Osteocyte (in vitro differentiated cells): ENCODE data around the gene PSAT1. TPM values are rescaled to one million over a fixed set of nuclear protein-coding genes. Genes with fewer than 3 reads are reported as not detected.

Experiments used
- DNase-seq: peaks from one replicate; pipeline ENCODE4 v3.0.0; 2021; ENCODE audit warnings: mixed read lengths; ENCODE audit not compliant: unreplicated experiment; ENCODE audit errors: extremely low spot score
- H3K27ac Mint-ChIP-seq: one replicate; pipeline ENCODE4 v1.8.0; 2021; ENCODE audit warnings: mild to moderate bottlenecking, mixed read lengths; ENCODE audit not compliant: unreplicated experiment
- H3K27me3 Mint-ChIP-seq: one replicate; pipeline ENCODE4 v1.8.0; 2021; ENCODE audit warnings: mixed read lengths; ENCODE audit not compliant: unreplicated experiment
- H3K36me3 Mint-ChIP-seq: one replicate; pipeline ENCODE4 v1.8.0; 2021; ENCODE audit warnings: mixed read lengths; ENCODE audit not compliant: unreplicated experiment
- H3K4me1 Mint-ChIP-seq: one replicate; pipeline ENCODE4 v1.8.0; 2021; ENCODE audit warnings: mixed read lengths; ENCODE audit not compliant: unreplicated experiment
- H3K4me3 Mint-ChIP-seq: one replicate; pipeline ENCODE4 v1.8.0; 2021; ENCODE audit warnings: mild to moderate bottlenecking, moderate library complexity, mixed read lengths; ENCODE audit not compliant: unreplicated experiment
- H3K9me3 Mint-ChIP-seq: one replicate; pipeline ENCODE4 v1.8.0; 2021; ENCODE audit warnings: mixed read lengths; ENCODE audit not compliant: unreplicated experiment
- total RNA-seq: library from RNA; stranded (reverse); gene quantifications from 2 replicates; pipeline ENCODE4 v1.2.1, GENCODE V29; 2021
- TF ChIP-seq, protein P1 (sequence below): fragments of 200-600 bp; sonication (generic); IDR thresholded peaks from 2 replicates; pipeline ENCODE4 v1.5.0; 2021; ENCODE audit warnings: antibody characterized with exemption, mild to moderate bottlenecking, moderate library complexity

The PSAT1 gene
- total RNA-seq, 1 donor from 2014 or later: 171 TPM

DNA sequence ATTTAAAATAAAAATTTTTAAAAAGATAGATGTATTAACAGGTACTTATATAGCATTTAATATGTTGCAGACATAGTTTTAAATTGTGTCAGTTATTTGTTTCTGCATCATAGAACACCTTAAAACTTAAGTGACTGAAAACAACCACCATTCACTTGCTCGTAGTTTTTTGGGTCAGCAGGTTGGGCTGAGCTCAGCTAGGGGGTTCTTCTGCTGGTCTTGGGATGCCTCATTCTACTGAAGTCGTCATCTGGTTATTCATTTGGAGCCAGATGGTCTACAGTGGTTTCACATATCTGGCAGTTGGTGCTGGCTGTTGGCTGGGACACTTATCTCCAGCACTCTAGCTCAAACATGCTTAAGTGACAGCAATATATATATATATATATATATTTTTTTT, 29.6 kb downstream of the PSAT1 start:
- no peak for DNase-seq
- H3K4me1 Mint-ChIP-seq: peaks cover 24% of the 10 kb centered on the region

DNA sequence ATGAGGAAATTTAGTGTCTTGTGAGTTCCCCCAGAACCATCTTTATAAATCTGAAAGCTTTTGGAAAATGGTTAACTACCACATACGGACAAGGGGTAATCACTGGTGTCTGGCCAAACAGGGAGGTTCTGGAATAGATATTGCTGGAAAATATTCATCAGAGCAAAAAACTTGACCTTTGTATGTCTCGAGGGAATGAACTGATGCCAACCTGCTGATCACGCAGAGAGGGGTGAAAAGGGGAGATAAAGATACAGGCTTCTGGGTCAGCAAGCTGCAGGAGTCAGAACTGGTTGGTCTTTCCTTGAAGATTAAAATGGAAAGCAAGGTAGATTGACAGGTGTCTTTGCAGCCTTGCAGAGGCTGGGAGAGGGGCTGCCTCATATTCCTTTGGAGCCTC, 35.5 kb downstream of the PSAT1 start:
- no peaks in the 10 kb centered on the region for H3K27me3 Mint-ChIP-seq
- peaks cover 60% of the 10 kb centered on the region for H3K36me3 Mint-ChIP-seq

More for the DNA sequence above, 29.6 kb downstream of the PSAT1 start:
- H3K36me3 Mint-ChIP-seq: peaks cover 53% of the 10 kb centered on the region
- TF ChIP-seq, protein P1, sequence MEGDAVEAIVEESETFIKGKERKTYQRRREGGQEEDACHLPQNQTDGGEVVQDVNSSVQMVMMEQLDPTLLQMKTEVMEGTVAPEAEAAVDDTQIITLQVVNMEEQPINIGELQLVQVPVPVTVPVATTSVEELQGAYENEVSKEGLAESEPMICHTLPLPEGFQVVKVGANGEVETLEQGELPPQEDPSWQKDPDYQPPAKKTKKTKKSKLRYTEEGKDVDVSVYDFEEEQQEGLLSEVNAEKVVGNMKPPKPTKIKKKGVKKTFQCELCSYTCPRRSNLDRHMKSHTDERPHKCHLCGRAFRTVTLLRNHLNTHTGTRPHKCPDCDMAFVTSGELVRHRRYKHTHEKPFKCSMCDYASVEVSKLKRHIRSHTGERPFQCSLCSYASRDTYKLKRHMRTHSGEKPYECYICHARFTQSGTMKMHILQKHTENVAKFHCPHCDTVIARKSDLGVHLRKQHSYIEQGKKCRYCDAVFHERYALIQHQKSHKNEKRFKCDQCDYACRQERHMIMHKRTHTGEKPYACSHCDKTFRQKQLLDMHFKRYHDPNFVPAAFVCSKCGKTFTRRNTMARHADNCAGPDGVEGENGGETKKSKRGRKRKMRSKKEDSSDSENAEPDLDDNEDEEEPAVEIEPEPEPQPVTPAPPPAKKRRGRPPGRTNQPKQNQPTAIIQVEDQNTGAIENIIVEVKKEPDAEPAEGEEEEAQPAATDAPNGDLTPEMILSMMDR: no peak
- H3K27ac Mint-ChIP-seq: no peak overlapping the region
- H3K9me3 Mint-ChIP-seq: no peaks in the 10 kb centered on the region
- H3K27me3 Mint-ChIP-seq: no peaks in the 10 kb centered on the region
- no peak overlapping the region for H3K4me3 Mint-ChIP-seq

DNA sequence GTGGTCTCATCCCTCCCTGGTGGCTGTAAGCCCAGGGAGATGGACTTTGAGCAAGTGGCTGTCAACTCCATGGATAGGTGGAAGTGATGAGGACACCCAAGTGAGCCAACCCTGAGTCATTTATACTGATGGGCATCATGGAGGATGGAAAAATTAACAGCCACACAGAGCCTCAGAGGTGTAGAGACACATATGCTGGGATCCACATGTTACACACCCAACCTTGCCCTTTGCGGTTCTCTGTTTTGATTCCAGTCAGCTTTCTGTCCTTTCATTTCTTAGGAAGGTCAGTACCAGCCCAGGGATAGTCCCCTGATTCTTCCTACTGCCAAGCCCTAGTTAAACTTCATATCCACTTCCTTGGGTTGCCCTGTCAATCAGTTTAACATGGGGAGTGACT, 51.9 kb downstream of the PSAT1 start:
- H3K27me3 Mint-ChIP-seq: no peaks in the 10 kb centered on the region
- no peaks in the 10 kb centered on the region for H3K4me1 Mint-ChIP-seq
- peaks cover 4% of the 10 kb centered on the region for H3K9me3 Mint-ChIP-seq
- H3K27ac Mint-ChIP-seq: no peak overlapping the region
- H3K36me3 Mint-ChIP-seq: no peaks in the 10 kb centered on the region
- no peak overlapping the region for H3K4me3 Mint-ChIP-seq
- no peak for DNase-seq
- TF ChIP-seq, protein P1: no peak

More for the DNA sequence above, 35.5 kb downstream of the PSAT1 start:
- H3K4me1 Mint-ChIP-seq: no peaks in the 10 kb centered on the region
- TF ChIP-seq, protein P1: no peak
- no peak for DNase-seq
- H3K27ac Mint-ChIP-seq: no peak overlapping the region
- peaks cover 26% of the 10 kb centered on the region for H3K9me3 Mint-ChIP-seq
- H3K4me3 Mint-ChIP-seq: no peak overlapping the region

DNA sequence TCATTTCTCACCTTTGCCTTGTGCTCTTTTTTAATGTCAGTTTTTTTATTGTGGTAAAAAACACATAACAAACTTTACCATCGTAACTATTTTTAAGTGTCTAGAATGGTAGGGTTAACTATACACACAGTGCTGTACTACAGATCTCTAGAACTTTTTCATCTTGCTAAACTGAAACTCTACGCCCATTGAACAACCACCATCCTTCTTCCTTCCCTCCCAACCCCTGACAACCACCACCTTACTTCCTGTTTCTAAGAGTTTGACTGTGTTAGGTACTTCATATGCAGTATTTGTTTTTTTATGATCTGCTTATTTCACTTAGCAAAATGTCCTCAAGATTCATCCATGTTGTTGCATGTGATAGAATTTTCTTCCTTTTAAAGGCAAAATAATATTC, 54.9 kb downstream of the PSAT1 start:
- peaks cover 7% of the 10 kb centered on the region for H3K9me3 Mint-ChIP-seq
- H3K36me3 Mint-ChIP-seq: no peaks in the 10 kb centered on the region
- H3K4me1 Mint-ChIP-seq: no peaks in the 10 kb centered on the region
- H3K27ac Mint-ChIP-seq: no peak overlapping the region
- H3K27me3 Mint-ChIP-seq: no peaks in the 10 kb centered on the region
- TF ChIP-seq, protein P1: no peak
- no peak for DNase-seq
- H3K4me3 Mint-ChIP-seq: no peak overlapping the region

DNA sequence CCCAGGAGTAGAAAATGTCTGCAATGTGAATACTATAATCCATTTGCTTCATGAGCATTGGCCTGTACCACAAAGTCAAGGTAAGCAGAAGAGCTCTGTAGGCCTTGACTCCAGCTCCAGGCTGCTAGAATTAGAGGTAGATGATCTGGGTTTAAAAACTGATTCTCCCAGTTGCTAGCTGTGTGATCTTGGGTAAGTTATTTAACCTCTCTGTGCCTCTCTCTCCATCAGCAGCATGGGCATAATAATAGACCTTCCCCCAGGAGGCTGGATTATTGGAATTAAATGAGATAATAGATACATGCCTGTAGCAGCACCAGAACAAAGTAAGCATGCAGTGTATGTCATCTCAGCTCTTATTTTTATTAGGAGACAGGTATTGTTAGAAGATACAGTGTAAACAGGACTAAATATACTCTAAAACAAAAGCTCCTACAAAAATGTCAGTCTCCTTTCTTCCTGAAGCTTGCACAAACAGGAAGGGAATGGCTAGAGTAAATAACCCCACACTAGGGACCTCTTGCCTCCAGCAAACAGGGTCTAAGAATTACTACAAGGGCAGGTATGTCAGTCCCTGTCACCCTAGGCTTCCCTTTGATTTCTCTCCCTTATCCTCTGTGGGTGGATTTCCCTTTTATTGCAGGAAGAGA, 57.5 kb downstream of the PSAT1 start:
- DNase-seq: no peak
- Mint-ChIP-seq H3K36me3 (no peaks in the 10 kb centered on the region), H3K4me1 (no peaks in the 10 kb centered on the region), H3K27ac (no peak overlapping the region), H3K9me3 (peaks cover 7% of the 10 kb centered on the region), H3K27me3 (no peaks in the 10 kb centered on the region), H3K4me3 (no peak overlapping the region)
- TF ChIP-seq, protein P1: no peak
